Ishikawa (cell line): ENCODE results near the gene SAMD4B.

Experiments used
- CEBPB ChIP-seq: IDR thresholded peaks from 2 replicates; pipeline ENCODE4 v1.6.1; 2012
- CREB1 ChIP-seq: IDR thresholded peaks from 2 replicates; pipeline ENCODE4 v1.6.1; 2012; ENCODE audit warnings: low read depth
- EGR1 ChIP-seq: IDR thresholded peaks from 2 replicates; pipeline ENCODE4 v1.6.1; 2012
- EP300 ChIP-seq: IDR thresholded peaks from 2 replicates; pipeline ENCODE4 v1.6.1; 2012; ENCODE audit warnings: borderline replicate concordance
- FOXM1 ChIP-seq: IDR thresholded peaks from 2 replicates; pipeline ENCODE4 v1.6.1; 2012; ENCODE audit warnings: low read depth, borderline replicate concordance
- NFIC ChIP-seq: IDR thresholded peaks from 2 replicates; pipeline ENCODE4 v1.6.1; 2012
- RAD21 ChIP-seq: IDR thresholded peaks from 2 replicates; pipeline ENCODE4 v1.6.1; 2012; ENCODE audit warnings: low read depth
- TAF1 ChIP-seq: IDR thresholded peaks from 2 replicates; pipeline ENCODE4 v1.6.1; 2012; ENCODE audit warnings: low read depth, mild to moderate bottlenecking
- TCF12 ChIP-seq: IDR thresholded peaks from 2 replicates; pipeline ENCODE4 v1.6.1; 2012; ENCODE audit warnings: low read depth
- TEAD4 ChIP-seq: IDR thresholded peaks from 2 replicates; pipeline ENCODE4 v1.6.1; 2012
- YY1 ChIP-seq: IDR thresholded peaks from 2 replicates; pipeline ENCODE4 v1.6.1; 2012; ENCODE audit warnings: low read depth
- ZBTB7A ChIP-seq: IDR thresholded peaks from 2 replicates; pipeline ENCODE4 v1.6.1; 2012; ENCODE audit warnings: low read depth
- TF ChIP-seq, protein P1 (sequence below): IDR thresholded peaks from 2 replicates; pipeline ENCODE4 v1.6.1; 2012; ENCODE audit warnings: low read depth, mild to moderate bottlenecking
- TF ChIP-seq, protein P2 (sequence below): IDR thresholded peaks from 2 replicates; pipeline ENCODE4 v1.6.1; 2012
- TF ChIP-seq, protein P3 (sequence below): IDR thresholded peaks from 2 replicates; pipeline ENCODE4 v1.6.1; 2012

The SAMD4B gene

DNA sequence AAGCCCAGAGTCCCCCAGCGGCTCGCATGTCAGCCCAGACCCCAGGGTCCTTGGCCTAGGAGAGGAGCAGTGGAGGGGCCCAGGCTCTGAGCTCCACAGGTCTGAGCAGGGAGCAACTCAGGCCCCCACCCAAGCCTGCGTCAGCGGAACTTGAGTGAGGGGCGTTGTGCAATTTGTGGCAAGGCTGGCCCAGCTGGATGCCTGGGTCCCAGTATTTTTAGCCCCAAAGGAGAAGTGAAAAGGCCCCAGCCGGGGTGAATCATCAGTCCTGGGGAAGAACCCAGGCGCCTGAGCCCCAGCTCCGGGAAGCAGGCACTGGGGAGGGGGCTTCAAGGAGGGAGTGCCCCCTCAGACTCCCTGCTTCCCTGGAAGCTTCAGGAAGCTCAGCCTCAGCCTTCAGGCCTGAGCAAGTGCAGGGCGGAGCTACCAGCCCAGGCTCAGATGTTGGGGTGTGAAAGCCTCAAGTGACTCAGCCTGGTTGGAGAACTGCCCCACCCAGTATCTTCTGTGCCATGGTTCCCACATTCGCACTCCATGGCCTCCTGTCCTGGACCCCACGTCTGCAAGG lies 56.2 kb downstream of the SAMD4B start:
- no peak for TF ChIP-seq EP300
- TF ChIP-seq NFIC = no peak
- no peak for TF ChIP-seq CEBPB
- no peak for TF ChIP-seq FOXM1
- no peak for TF ChIP-seq RAD21

DNA sequence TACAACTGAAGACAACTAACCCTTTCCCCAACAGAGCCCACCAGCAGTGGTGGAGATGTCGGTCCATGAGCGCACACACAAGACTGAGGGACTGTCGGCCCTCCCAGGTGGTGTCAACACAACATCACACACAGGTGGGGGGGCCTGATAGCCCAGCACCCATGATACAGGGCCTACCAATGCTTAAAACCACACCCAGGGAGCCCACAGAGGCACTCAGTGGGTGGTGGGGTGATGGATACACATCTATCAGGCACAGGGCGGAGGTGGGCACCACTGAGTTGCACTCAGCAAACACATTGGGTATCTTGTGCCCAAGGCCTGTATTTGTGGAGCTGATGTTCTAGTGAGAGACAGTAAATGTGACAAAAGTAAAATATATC lies 57.4 kb downstream of the SAMD4B start:
- TF ChIP-seq TEAD4 (no peak), TCF12 (no peak), CREB1 (no peak), CEBPB (no peak), FOXM1 (no peak), TAF1 (no peak), EGR1 (no peak)
- TF ChIP-seq, protein P1, sequence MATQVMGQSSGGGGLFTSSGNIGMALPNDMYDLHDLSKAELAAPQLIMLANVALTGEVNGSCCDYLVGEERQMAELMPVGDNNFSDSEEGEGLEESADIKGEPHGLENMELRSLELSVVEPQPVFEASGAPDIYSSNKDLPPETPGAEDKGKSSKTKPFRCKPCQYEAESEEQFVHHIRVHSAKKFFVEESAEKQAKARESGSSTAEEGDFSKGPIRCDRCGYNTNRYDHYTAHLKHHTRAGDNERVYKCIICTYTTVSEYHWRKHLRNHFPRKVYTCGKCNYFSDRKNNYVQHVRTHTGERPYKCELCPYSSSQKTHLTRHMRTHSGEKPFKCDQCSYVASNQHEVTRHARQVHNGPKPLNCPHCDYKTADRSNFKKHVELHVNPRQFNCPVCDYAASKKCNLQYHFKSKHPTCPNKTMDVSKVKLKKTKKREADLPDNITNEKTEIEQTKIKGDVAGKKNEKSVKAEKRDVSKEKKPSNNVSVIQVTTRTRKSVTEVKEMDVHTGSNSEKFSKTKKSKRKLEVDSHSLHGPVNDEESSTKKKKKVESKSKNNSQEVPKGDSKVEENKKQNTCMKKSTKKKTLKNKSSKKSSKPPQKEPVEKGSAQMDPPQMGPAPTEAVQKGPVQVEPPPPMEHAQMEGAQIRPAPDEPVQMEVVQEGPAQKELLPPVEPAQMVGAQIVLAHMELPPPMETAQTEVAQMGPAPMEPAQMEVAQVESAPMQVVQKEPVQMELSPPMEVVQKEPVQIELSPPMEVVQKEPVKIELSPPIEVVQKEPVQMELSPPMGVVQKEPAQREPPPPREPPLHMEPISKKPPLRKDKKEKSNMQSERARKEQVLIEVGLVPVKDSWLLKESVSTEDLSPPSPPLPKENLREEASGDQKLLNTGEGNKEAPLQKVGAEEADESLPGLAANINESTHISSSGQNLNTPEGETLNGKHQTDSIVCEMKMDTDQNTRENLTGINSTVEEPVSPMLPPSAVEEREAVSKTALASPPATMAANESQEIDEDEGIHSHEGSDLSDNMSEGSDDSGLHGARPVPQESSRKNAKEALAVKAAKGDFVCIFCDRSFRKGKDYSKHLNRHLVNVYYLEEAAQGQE = no peak
- TF ChIP-seq, protein P2, sequence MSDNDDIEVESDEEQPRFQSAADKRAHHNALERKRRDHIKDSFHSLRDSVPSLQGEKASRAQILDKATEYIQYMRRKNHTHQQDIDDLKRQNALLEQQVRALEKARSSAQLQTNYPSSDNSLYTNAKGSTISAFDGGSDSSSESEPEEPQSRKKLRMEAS = no peak

DNA sequence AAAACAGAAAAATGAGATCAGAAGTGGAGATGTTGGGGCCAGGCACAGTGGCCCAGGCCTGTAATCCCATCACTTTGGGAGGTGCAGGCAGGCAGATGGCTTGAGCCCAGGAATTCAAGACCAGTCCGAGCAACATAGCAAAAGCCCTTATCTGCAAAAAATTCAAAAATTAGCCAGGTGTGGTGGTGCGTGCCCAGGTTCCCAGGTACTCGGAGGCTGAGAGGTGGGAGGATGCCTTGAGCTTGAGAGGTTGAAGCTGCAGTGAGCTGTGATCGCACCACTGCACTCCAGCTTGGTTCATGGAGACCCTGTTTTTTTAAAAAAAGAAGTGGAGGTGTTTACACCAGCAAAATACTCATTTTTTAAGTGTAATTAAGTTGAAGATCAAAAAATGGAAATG lies 57.8 kb downstream of the SAMD4B start:
- TF ChIP-seq, protein P1 = no peak
- no peak for TF ChIP-seq CREB1

DNA sequence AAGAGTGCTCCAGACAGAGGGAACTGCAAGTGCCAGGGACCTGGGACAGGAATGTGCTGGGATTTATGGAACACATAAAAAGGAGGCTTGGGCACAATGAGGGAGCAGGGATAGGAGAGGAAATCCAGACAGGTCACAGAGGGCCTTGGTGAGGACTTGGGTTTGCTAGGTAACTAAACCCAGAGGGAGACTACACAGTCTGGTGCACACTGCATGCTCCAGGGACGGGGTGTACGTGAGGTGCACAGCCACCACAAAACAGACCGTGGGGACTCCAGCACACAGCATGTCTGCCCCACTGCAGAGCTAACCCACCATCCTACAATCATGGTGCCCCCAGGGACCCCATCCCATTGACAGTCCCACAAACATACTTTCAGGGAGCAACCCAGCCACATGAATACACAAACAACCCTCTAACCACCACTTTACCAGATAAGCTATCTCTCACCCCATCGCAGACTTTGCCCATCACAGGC lies 58.9 kb downstream of the SAMD4B start:
- no peak for TF ChIP-seq CEBPB
- no peak for TF ChIP-seq TAF1
- no peak for TF ChIP-seq ZBTB7A
- no peak for TF ChIP-seq CREB1
- no peak for TF ChIP-seq TCF12
- no peak for TF ChIP-seq TEAD4
- TF ChIP-seq, protein P1 = no peak
- TF ChIP-seq, protein P3, sequence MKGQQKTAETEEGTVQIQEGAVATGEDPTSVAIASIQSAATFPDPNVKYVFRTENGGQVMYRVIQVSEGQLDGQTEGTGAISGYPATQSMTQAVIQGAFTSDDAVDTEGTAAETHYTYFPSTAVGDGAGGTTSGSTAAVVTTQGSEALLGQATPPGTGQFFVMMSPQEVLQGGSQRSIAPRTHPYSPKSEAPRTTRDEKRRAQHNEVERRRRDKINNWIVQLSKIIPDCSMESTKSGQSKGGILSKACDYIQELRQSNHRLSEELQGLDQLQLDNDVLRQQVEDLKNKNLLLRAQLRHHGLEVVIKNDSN = no peak

DNA sequence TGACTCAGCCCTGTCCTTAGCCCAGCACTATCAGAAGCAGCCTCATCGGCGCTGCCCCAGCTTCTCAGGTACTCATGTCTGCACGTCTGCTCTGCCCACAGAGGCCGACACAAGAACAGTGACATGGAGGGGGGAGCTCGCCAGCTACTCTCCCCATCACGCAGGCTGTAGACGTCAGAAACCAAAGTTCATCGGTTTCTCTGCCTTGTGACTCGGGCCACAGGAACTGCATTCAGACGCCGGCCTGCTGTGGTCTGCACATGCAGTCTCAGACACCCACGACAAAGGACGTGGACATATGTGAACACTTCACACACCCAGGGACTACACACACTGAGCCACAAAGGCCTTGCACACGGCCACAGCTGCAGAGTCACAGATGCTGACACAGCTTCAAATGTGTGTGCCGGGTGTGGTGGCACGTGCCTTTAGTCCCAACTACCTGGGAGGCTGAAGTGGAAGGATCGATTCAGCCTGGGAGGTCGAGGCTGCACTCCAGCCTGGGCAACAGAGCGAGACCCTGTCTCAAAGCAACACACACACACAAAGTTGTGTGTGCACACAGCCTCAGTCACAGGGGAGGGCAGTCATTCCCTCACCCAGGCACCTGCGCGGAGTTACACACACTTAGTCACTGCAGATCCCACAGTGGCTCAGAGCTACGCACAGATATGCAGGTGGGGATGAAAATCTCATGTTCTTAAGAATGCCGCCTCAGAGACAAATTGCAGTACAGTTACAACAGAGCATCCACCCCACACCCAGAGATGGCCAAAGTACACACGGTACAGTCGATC lies 59.5 kb downstream of the SAMD4B start:
- TF ChIP-seq ZBTB7A (no peak), YY1 (no peak), TEAD4 (no peak), RAD21 (no peak), TCF12 (no peak), CEBPB (no peak), EP300 (no peak)
- TF ChIP-seq, protein P2 = no peak
- TF ChIP-seq, protein P3 = no peak
- TF ChIP-seq, protein P1 = no peak
